A673 (cell line): ENCODE results near the gene EIF2A. TPM values are rescaled to one million over a fixed set of nuclear protein-coding genes. Genes with fewer than 3 reads are reported as not detected.
A peak's percentile ranks its signal among the peaks of the same experiment; 100 is the strongest.

ENCODE experiments used
- BruUV-seq: library from RNA; stranded (reverse); fragments of 400-500 nt; replicated peaks from 2 replicates; lab custom pipeline; 2021; lab: Mats Ljungman, UMichigan
- CTCF ChIA-PET: fragments of 300-600 bp; sonication (Branson Sonifier 250); formaldehyde crosslinking; loops from one replicate; lab custom pipeline; 2022; ENCODE audit warnings: antibody characterized with exemption; lab: Charles Lee
- POLR2A ChIA-PET: fragments of 300-600 bp; sonication (Branson Sonifier 250); formaldehyde crosslinking; loops from one replicate; lab custom pipeline; 2022; ENCODE audit warnings: antibody characterized with exemption; ENCODE audit not compliant: low non-redundant PET; lab: Charles Lee
- DNase-seq: peaks from one replicate; pipeline ENCODE4 v3.0.0-alpha.2; 2015; ENCODE audit warnings: low spot score
- H3K27ac ChIP-seq: fragments of 200-600 bp; sonication (generic); 2 replicates; pipeline ENCODE4 v1.5.1; 2016; ENCODE audit warnings: mixed run types, low read depth, mild to moderate bottlenecking, mixed read lengths, antibody characterized with exemption, low read length; ENCODE audit not compliant: poor library complexity, severe bottlenecking
- H3K27me3 ChIP-seq: fragments of 200-600 bp; sonication (generic); replicated peaks from 2 replicates; pipeline ENCODE4 v1.6.1; 2017; ENCODE audit warnings: mixed run types, low read depth, mild to moderate bottlenecking, mixed read lengths, antibody characterized with exemption, low read length; ENCODE audit not compliant: insufficient read depth, poor library complexity
- H3K36me3 ChIP-seq: fragments of 200-600 bp; sonication (generic); 2 replicates; pipeline ENCODE4 v1.6.1; 2016; ENCODE audit warnings: mixed run types, mild to moderate bottlenecking, mixed read lengths, antibody characterized with exemption, low read length; ENCODE audit not compliant: insufficient read depth, poor library complexity, severe bottlenecking
- H3K4me1 ChIP-seq: fragments of 200-600 bp; sonication (generic); 2 replicates; pipeline ENCODE4 v1.6.1; 2017; ENCODE audit warnings: mixed run types, mild to moderate bottlenecking, mixed read lengths, antibody characterized with exemption, low read length; ENCODE audit not compliant: insufficient read depth, poor library complexity, severe bottlenecking
- H3K4me3 ChIP-seq: fragments of 200-600 bp; sonication (generic); 2 replicates; pipeline ENCODE4 v1.5.1; 2016; ENCODE audit warnings: low read depth, mixed run types, mild to moderate bottlenecking, mixed read lengths, low read length; ENCODE audit not compliant: poor library complexity, severe bottlenecking
- H3K9me3 ChIP-seq: fragments of 200-600 bp; sonication (generic); 2 replicates; pipeline ENCODE4 v1.6.1; 2016; ENCODE audit warnings: mixed run types, low read depth, mild to moderate bottlenecking, mixed read lengths, antibody characterized with exemption, low read length; ENCODE audit not compliant: poor library complexity, severe bottlenecking
- EZH2 ChIP-seq: fragments of 200-600 bp; sonication (generic); IDR thresholded peaks from 2 replicates; pipeline ENCODE4 v1.6.1; 2017; ENCODE audit warnings: borderline replicate concordance, low read depth, mild to moderate bottlenecking, mixed read lengths, antibody characterized with exemption, low read length; ENCODE audit not compliant: poor library complexity, severe bottlenecking
- intact Hi-C: fragments of 100-400 bp; cut with micrococcal nuclease; formaldehyde crosslinking; loops from one replicate; pipeline ENCODE4 v1.10.0; 2022; ENCODE audit not compliant: unreplicated experiment
- total RNA-seq: library from RNA; stranded (reverse); gene quantifications from 2 replicates; pipeline ENCODE4 v1.2.3, GENCODE V29; 2021
- TF ChIP-seq, protein P1 (sequence below): fragments of 300-800, 200-600 bp; sonication (generic); conservative IDR thresholded peaks from 2 replicates; pipeline ENCODE4 v1.5.1; 2017; ENCODE audit warnings: low read depth, mild to moderate bottlenecking, antibody characterized with exemption, low read length, moderate library complexity, mixed read lengths

EIF2A gene
- total RNA-seq, 1 experiment from 2014 or later: 113 TPM

DNA sequence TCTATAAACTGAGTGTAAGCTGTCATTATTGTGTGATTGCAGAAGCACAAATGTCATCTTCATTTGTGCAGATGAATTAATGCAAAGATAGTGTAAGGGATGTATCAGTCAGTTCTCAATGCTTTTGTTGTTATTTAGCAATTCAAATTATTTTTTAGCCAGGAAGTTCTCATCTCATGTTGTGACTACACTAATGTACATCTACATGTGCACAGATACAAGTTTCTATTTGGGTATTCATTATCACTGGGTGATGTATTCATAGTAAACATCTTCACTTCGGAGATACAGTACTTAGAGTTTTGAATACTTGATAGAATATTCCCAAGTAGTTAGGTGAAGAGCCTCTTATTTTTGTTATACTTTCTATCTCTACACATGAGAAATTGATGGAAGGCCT is 11.1 kb downstream of the EIF2A start:
- H3K4me1 ChIP-seq: no peaks in the 10 kb centered on the region
- ChIA-PET CTCF (no interaction called here), POLR2A (no interaction called here)
- H3K27me3 ChIP-seq: no peaks in the 10 kb centered on the region
- DNase-seq: no peak
- no TSS peak for BruUV-seq
- H3K4me3 ChIP-seq: no peak overlapping the region
- intact Hi-C loops: no loop called here
- H3K9me3 ChIP-seq: no peaks in the 10 kb centered on the region
- peaks cover 49% of the 10 kb centered on the region for H3K36me3 ChIP-seq
- H3K27ac ChIP-seq: no peak overlapping the region
- TF ChIP-seq EZH2: no peak
- TF ChIP-seq, protein P1, sequence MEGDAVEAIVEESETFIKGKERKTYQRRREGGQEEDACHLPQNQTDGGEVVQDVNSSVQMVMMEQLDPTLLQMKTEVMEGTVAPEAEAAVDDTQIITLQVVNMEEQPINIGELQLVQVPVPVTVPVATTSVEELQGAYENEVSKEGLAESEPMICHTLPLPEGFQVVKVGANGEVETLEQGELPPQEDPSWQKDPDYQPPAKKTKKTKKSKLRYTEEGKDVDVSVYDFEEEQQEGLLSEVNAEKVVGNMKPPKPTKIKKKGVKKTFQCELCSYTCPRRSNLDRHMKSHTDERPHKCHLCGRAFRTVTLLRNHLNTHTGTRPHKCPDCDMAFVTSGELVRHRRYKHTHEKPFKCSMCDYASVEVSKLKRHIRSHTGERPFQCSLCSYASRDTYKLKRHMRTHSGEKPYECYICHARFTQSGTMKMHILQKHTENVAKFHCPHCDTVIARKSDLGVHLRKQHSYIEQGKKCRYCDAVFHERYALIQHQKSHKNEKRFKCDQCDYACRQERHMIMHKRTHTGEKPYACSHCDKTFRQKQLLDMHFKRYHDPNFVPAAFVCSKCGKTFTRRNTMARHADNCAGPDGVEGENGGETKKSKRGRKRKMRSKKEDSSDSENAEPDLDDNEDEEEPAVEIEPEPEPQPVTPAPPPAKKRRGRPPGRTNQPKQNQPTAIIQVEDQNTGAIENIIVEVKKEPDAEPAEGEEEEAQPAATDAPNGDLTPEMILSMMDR: no peak

DNA sequence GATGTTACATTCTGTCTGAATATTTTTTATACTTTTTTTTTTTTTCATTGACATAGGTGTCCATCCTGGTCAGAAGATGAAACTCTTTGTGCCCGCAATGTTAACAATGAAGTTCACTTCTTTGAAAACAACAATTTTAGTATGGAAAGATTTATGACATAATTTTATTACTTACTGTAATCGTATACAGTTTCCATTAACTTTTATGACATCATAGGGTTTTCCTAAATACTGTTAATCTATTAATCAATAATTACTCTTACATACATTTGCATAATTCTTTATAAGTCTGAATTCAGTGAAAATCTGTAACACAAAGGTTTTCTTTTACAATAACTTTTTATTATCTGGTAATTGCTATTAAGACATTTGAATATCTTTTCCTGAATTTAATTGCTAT is 17.7 kb downstream of the EIF2A start:
- Histone ChIP-seq H3K36me3 (peaks cover 38% of the 10 kb centered on the region), H3K4me1 (no peaks in the 10 kb centered on the region), H3K27me3 (no peaks in the 10 kb centered on the region), H3K27ac (no peak overlapping the region), H3K9me3 (no peaks in the 10 kb centered on the region), H3K4me3 (no peak overlapping the region)
- CTCF ChIA-PET: no interaction called here
- no TSS peak for BruUV-seq
- POLR2A ChIA-PET: no interaction called here
- DNase-seq: no peak
- TF ChIP-seq, protein P1: no peak
- no peak for TF ChIP-seq EZH2
- intact Hi-C loops: no loop called here

DNA sequence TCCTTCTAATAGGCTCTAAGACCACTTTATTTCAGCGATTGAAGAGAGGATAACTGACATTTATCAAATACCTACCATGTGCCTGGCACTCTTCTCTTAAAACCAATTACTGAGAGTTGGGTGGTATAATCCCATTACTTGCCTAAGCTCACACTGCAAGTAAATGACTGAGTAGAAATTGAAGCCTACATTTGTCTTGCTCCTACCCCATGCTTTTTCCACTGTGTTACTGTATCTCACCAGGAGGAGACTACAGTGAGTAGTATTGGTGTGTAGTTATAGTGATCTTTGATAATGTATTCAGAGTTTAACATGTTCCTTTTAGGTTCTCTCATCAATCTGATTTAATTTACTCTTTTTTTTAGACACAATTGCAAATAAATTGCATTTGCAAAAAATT is 20.7 kb downstream of the EIF2A start:
- Histone ChIP-seq H3K27me3 (no peaks in the 10 kb centered on the region), H3K4me3 (no peak overlapping the region), H3K27ac (no peak overlapping the region), H3K4me1 (no peaks in the 10 kb centered on the region), H3K9me3 (no peaks in the 10 kb centered on the region), H3K36me3 (peaks cover 59% of the 10 kb centered on the region)
- BruUV-seq: no TSS peak
- no peak for TF ChIP-seq EZH2
- TF ChIP-seq, protein P1: no peak
- intact Hi-C loops: no loop called here
- ChIA-PET CTCF (interaction anchor here (0.6 kb wide), 1 partner anchor 31 kb away, joined by 3 read pairs; no protein-coding TSS in a partner anchor), POLR2A (no interaction called here)
- DNase-seq: peak; percentile 22
